ENCODE data around the gene FLVCR2. TPM values are rescaled to one million over a fixed set of nuclear protein-coding genes. Genes with fewer than 3 reads are reported as not detected.

The FLVCR2 gene
- total and polyA plus RNA-seq, 2 donors (not counting 1 experiment from before 2014, with no cell fraction given): 0.31 to 1.6 TPM

DNA sequence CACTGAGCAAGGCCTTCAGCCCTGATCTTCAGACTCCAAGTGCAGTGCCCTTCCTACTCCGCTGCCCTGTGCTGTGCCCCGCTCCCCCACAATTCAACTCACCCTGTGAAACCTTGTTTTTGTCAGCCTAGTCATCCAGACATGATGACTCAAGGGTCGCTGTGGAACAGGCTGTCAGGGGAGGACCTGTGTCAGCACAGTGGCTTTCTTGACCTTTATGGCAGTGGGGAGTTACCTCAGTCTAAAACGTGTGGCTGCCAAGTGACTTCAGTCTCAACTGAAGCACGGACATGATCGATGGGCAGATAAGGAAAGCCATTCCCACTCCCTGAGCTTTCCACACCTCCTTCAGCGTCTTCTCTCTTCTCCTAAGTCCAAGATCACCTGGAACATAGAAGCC, 16.3 kb upstream of the FLVCR2 start:
- Histone ChIP-seq H2AFZ (ENCODE audit: insufficient read depth, low read depth, low read length, poor library complexity, severe bottlenecking) (no peak overlapping the region), H4K20me1 (ENCODE audit: control insufficient read depth, insufficient read depth, low read length, poor library complexity, severe bottlenecking) (no peaks in the 10 kb centered on the region), H3K4me2 (replicated peaks; ENCODE audit: low read depth, low read length, poor library complexity, severe bottlenecking) (no peak overlapping the region), H3K9me3 (ENCODE audit: control extremely low read depth in 1 of 3, control insufficient read depth in 2 of 3, insufficient read depth in 1 of 3, low read length in 2 of 3) (peaks cover 0 to 3% (median 3%) of the 10 kb centered on the region in 3 donors), H3K4me1 (ENCODE audit: control insufficient read depth in 2 of 2, insufficient read depth in 2 of 2, low read length in 2 of 2) (peaks cover 6 to 8% of the 10 kb centered on the region in 2 donors), H3K4me3 (ENCODE audit: control extremely low read depth in 1 of 5, extremely low read depth in 1 of 5, insufficient read depth in 1 of 5, low read depth in 2 of 5, low read length in 4 of 5) (no peak overlapping the region), H3K9ac (ENCODE audit: low read length) (no peak overlapping the region), H3K27ac (ENCODE audit: low read length in 2 of 2) (no peak overlapping the region), H3K27me3 (replicated peaks in 1 of 4; ENCODE audit: control extremely low read depth in 1 of 4, control insufficient read depth in 3 of 4, insufficient read depth in 4 of 4, low read length in 3 of 4) (no peaks in the 10 kb centered on the region), H3K36me3 (replicated peaks in 1 of 2; ENCODE audit: control extremely low read depth in 1 of 2, control insufficient read depth in 1 of 2, extremely low read depth in 1 of 2, insufficient read depth in 2 of 2, low read length in 1 of 2) (no peaks in the 10 kb centered on the region), H3K79me2 (ENCODE audit: control insufficient read depth, insufficient read depth, low read length) (no peaks in the 10 kb centered on the region)
- intact Hi-C loops (cut with micrococcal nuclease): loop anchor here (5.0 kb wide), 1 partner anchor 435 kb away; the partner anchor contains the start of gene NEK9
- ChIA-PET CTCF (interaction anchor here (0.6 to 6.1 kb wide), 23 partner anchors 8 to 428 kb away, joined by 3 to 108 read pairs (median 7); partner anchors contain the start of genes BATF, ERG28, FLVCR2 and TTLL5), POLR2A (no interaction called here)
- no peak for ATAC-seq (ENCODE audit: low read depth)
- H3K9me3 Mint-ChIP-seq (ENCODE audit: insufficient read depth): no peaks in the 10 kb centered on the region
- no peak overlapping the region for H3K27ac Mint-ChIP-seq
- 64% methylated on average over 7 of the region's 7 CpGs for WGBS (ENCODE audit: insufficient coverage)
- no peak overlapping the region for H3K4me3 Mint-ChIP-seq
- no peak for DNase-seq
- peaks cover 10% of the 10 kb centered on the region for H3K4me1 Mint-ChIP-seq
- H3K27me3 Mint-ChIP-seq: no peaks in the 10 kb centered on the region
- no peak for TF ChIP-seq EZH2 (IDR thresholded peaks at IDR 0.05; ENCODE audit: borderline replicate concordance, insufficient read depth, low read depth, low read length, poor library complexity, severe bottlenecking)
- TF ChIP-seq, protein P1, sequence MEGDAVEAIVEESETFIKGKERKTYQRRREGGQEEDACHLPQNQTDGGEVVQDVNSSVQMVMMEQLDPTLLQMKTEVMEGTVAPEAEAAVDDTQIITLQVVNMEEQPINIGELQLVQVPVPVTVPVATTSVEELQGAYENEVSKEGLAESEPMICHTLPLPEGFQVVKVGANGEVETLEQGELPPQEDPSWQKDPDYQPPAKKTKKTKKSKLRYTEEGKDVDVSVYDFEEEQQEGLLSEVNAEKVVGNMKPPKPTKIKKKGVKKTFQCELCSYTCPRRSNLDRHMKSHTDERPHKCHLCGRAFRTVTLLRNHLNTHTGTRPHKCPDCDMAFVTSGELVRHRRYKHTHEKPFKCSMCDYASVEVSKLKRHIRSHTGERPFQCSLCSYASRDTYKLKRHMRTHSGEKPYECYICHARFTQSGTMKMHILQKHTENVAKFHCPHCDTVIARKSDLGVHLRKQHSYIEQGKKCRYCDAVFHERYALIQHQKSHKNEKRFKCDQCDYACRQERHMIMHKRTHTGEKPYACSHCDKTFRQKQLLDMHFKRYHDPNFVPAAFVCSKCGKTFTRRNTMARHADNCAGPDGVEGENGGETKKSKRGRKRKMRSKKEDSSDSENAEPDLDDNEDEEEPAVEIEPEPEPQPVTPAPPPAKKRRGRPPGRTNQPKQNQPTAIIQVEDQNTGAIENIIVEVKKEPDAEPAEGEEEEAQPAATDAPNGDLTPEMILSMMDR (IDR thresholded peaks at IDR 0.05): no peak

DNA sequence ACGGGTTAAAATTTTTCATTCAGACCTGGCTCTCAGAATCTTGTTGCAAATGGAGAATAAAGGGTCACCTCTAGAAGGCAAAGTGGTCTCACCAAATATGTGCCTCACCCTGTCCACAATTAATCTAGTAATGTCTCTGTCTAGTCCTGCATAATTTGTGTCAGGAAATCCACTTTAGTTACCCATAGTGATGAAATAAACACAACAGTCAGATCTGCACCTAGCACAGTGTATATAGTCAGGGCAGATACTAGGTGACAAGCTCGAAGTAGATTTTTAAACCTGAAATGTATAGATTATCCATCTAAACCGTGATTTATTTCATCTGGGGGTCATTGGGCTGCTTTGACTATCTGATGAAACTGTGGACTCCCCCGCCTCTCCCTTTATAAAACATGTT, 15.9 kb upstream of the FLVCR2 start:
- POLR2A ChIA-PET: no interaction called here
- intact Hi-C loops (cut with micrococcal nuclease): loop anchor here (5.0 kb wide), 1 partner anchor 435 kb away; the partner anchor contains the start of gene NEK9
- WGBS (ENCODE audit: insufficient coverage): 80% methylated on average over 1 of the region's 4 CpGs

More for the DNA sequence above, 15.9 kb upstream of the FLVCR2 start:
- H3K27me3 ChIP-seq (replicated peaks in 1 of 4; ENCODE audit: control extremely low read depth in 1 of 4, control insufficient read depth in 3 of 4, insufficient read depth in 4 of 4, low read length in 3 of 4): no peaks in the 10 kb centered on the region
- Mint-ChIP-seq H3K4me1 (peaks cover 10% of the 10 kb centered on the region), H3K27me3 (no peaks in the 10 kb centered on the region), H3K27ac (no peak overlapping the region), H3K4me3 (no peak overlapping the region), H3K9me3 (ENCODE audit: insufficient read depth) (no peaks in the 10 kb centered on the region)
- H3K9me3 ChIP-seq (ENCODE audit: control extremely low read depth in 1 of 3, control insufficient read depth in 2 of 3, insufficient read depth in 1 of 3, low read length in 2 of 3): no peaks in the 10 kb centered on the region
- H2AFZ ChIP-seq (ENCODE audit: insufficient read depth, low read depth, low read length, poor library complexity, severe bottlenecking): no peak overlapping the region
- H3K9ac ChIP-seq (ENCODE audit: low read length): no peak overlapping the region
- TF ChIP-seq, protein P1 (IDR thresholded peaks at IDR 0.05): no peak
- TF ChIP-seq EZH2 (IDR thresholded peaks at IDR 0.05; ENCODE audit: borderline replicate concordance, insufficient read depth, low read depth, low read length, poor library complexity, severe bottlenecking): no peak
- ATAC-seq (ENCODE audit: low read depth): no peak
- H3K79me2 ChIP-seq (ENCODE audit: control insufficient read depth, insufficient read depth, low read length): no peaks in the 10 kb centered on the region
- H3K36me3 ChIP-seq (replicated peaks in 1 of 2; ENCODE audit: control extremely low read depth in 1 of 2, control insufficient read depth in 1 of 2, extremely low read depth in 1 of 2, insufficient read depth in 2 of 2, low read length in 1 of 2): no peaks in the 10 kb centered on the region
- H3K4me3 ChIP-seq (ENCODE audit: control extremely low read depth in 1 of 5, extremely low read depth in 1 of 5, insufficient read depth in 1 of 5, low read depth in 2 of 5, low read length in 4 of 5): no peak overlapping the region
- no peaks in the 10 kb centered on the region for H4K20me1 ChIP-seq (ENCODE audit: control insufficient read depth, insufficient read depth, low read length, poor library complexity, severe bottlenecking)
- CTCF ChIA-PET: interaction anchor here (1.2 to 6.1 kb wide), 14 partner anchors 12 to 254 kb away, joined by 3 to 108 read pairs (median 13); partner anchors contain the start of genes BATF, ERG28, FLVCR2 and TTLL5
- DNase-seq: no peak
- no peak overlapping the region for H3K27ac ChIP-seq (ENCODE audit: low read length in 2 of 2)
- no peak overlapping the region for H3K4me2 ChIP-seq (replicated peaks; ENCODE audit: low read depth, low read length, poor library complexity, severe bottlenecking)
- H3K4me1 ChIP-seq (ENCODE audit: control insufficient read depth in 2 of 2, insufficient read depth in 2 of 2, low read length in 2 of 2): peaks cover 6 to 8% of the 10 kb centered on the region in 2 donors
